Activated CD4-positive, alpha-beta T cell treated with anti-CD3 and anti-CD28 coated beads, Interleukin-2, Interleukin-4, amounts not matched to agents 100 ng/mL and 50 ng/mL, durations not matched to agents 16 hours and 8 hours (primary cell): ENCODE results near the gene MAP3K2.

ENCODE experiments used
- DNase-seq: peaks from one replicate; pipeline ENCODE4 v3.0.0-alpha.2; 2020; ENCODE audit warnings: low spot score

The MAP3K2 gene, protein sequence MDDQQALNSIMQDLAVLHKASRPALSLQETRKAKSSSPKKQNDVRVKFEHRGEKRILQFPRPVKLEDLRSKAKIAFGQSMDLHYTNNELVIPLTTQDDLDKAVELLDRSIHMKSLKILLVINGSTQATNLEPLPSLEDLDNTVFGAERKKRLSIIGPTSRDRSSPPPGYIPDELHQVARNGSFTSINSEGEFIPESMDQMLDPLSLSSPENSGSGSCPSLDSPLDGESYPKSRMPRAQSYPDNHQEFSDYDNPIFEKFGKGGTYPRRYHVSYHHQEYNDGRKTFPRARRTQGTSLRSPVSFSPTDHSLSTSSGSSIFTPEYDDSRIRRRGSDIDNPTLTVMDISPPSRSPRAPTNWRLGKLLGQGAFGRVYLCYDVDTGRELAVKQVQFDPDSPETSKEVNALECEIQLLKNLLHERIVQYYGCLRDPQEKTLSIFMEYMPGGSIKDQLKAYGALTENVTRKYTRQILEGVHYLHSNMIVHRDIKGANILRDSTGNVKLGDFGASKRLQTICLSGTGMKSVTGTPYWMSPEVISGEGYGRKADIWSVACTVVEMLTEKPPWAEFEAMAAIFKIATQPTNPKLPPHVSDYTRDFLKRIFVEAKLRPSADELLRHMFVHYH

GRCh38 chr2:127387655-127388422, at the start of gene MAP3K2:
TSS of gene MAP3K2 (minus strand) at chr2:127387975. CDS start at chr2:127343129, 44,846 bp downstream.
- DNase-seq, result peak; percentile 94

GRCh38 chr2:127437056-127437455, 49.3 kb upstream of the MAP3K2 start:
- DNase-seq, result no peak

GRCh38 chr2:127434515-127434914, 46.7 kb upstream of the MAP3K2 start:
- no peak for DNase-seq

DNA sequence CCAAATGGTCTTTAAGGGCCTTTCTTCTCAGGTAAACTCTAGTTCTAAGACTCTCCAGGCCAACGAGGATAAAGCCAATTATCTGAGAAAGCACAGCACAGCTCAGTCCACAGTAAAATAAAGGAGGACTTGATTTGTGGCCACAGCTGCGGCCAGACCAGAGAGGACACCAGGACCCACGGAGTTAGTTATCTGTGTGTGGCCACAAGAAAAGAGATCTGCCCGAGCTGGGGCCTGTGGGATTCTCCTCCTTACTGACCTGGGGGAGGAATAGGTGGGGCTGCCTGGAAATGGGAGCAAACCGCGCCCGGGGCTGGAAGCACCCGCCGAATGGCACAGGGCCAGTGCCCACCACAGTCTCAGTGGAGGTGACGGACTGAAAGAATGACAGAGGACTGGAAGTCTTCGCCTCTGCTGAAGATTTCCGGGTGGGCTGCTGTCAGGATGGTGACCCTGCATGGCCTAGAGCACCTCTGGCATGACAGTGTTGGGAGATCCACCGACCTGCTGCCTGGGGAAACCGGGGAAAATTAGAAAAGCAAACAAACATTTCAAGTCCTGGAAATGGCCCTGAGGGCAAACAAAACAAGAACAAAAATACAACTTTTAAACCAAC, 43.7 kb upstream of the MAP3K2 start:
- DNase-seq, result no peak

- no peak for DNase-seq
Measured at GRCh38 chr2:127429844-127430425, 42.2 kb upstream of the MAP3K2 start.

GRCh38 chr2:127429291-127429690, 41.5 kb upstream of the MAP3K2 start:
- no peak for DNase-seq

GRCh38 chr2:127428815-127429109, 41.0 kb upstream of the MAP3K2 start:
- DNase-seq, result no peak

- DNase-seq, result no peak
Measured at GRCh38 chr2:127428057-127428814, 40.5 kb upstream of the MAP3K2 start.

DNA sequence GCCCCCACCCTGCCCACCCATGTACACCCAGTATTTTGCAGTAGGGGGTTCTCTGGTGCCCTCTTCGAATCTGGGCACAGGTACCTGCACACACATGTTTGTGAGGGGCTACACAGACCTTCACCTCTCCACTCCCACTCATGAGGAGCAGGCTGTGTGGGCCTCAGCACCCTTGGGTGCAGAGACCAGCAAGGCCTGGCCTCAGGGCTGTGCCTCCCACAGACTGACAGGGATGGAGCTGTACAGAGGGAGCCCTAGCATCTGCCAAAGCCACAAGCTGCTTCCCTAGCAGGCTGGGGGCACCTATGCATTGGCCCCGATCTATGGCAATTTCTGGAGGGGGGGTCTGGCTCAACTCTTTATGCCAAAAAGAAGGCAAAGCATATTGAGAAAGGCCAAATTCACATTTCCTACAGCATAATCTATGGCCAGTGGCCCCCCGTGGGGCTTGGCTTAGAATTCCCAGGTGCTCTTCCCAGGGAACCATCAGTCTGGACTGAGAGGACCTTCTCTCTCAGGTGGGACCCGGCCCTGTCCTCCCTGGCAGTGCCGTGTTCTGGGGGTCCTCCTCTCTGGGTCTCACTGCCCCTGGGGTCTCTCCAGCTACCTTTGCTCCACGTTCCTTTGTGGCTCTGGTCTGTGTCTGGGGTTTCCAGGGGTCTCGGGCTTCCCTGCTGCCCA, 39.7 kb upstream of the MAP3K2 start:
- DNase-seq, result no peak

DNA sequence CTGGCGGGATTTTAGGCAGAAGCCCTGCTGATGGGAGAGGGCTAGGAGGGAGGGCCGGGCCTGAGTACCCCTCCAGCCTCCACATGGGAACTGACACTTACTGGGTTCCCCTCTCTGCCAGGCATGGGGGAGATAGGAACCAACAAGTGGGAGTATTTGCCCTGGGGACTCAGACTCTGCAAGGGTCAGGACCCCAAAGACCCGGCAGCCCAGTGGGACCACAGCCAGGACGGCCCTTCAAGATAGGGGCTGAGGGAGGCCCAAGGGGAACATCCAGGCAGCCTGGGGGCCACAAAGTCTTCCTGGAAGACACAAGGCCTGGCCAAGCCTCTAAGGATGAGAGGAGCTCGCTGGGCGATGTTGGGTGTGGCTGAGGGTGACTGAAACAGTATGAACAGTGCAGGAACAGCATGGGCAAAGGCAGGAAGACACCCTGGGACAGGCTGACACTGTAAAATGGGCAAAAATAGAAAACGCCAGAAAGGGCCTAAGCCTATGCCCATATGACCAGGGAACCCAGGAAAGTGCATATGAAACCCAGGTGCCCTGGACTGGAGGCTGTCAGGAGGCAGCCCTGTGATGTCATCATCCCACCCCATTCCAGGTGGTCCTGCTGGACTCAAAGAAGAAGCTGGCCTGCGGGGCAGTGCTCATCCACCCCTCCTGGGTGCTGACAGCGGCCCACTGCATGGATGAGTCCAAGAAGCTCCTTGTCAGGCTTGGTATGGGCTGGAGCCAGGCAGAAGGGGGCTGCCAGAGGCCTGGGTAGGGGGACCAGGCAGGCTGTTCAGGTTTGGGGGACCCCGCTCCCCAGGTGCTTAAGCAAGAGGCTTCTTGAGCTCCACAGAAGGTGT, 39.0 kb upstream of the MAP3K2 start:
- no peak for DNase-seq

GRCh38 chr2:127425540-127426490, 38.0 kb upstream of the MAP3K2 start:
- DNase-seq, result no peak

GRCh38 chr2:127424598-127425520, 37.1 kb upstream of the MAP3K2 start:
- no peak for DNase-seq

GRCh38 chr2:127423880-127424279, 36.1 kb upstream of the MAP3K2 start:
- DNase-seq, result no peak

DNA sequence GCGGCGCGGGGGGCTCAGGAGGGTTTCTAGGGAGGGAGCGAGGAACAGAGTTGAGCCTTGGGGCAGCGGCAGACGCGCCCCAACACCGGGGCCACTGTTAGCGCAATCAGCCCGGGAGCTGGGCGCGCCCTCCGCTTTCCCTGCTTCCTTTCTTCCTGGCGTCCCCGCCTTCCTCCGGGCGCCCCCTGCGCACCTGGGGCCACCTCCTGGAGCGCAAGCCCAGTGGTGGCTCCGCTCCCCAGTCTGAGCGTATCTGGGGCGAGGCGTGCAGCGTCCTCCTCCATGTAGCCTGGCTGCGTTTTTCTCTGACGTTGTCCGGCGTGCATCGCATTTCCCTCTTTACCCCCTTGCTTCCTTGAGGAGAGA, 35.7 kb upstream of the MAP3K2 start:
- no peak for DNase-seq

DNA sequence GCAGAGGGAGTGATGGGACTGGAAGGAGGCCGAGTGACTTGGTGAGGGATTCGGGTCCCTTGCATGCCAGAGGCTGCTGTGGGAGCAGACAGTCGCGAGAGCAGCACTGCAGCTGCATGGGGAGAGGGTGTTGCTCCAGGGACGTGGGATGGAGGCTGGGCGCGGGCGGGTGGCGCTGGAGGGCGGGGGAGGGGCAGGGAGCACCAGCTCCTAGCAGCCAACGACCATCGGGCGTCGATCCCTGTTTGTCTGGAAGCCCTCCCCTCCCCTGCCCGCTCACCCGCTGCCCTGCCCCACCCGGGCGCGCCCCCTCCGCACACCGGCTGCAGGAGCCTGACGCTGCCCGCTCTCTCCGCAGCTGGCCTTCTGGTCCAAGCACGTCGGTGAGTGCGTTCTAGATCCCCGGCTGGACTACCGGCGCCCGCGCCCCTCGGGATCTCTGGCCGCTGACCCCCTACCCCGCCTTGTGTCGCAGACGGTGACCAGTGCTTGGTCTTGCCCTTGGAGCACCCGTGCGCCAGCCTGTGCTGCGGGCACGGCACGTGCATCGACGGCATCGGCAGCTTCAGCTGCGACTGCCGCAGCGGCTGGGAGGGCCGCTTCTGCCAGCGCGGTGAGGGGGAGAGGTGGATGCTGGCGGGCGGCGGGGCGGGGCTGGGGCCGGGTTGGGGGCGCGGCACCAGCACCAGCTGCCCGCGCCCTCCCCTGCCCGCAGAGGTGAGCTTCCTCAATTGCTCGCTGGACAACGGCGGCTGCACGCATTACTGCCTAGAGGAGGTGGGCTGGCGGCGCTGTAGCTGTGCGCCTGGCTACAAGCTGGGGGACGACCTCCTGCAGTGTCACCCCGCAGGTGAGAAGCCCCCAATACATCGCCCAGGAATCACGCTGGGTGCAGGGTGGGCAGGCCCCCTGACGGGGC, 35.0 kb upstream of the MAP3K2 start:
- DNase-seq, result no peak

- DNase-seq, result no peak
Measured at GRCh38 chr2:127421871-127422558, 34.2 kb upstream of the MAP3K2 start.
